ENCODE results near the gene MS4A10. TPM values are rescaled to one million over a fixed set of nuclear protein-coding genes. Genes with fewer than 3 reads are reported as not detected.

Gene MS4A10
- total and polyA plus RNA-seq, 9 of the 15 experiments (the other 6 are each of a cell fraction or from before 2014, with no cell fraction given), result not detected

- TF ChIP-seq, protein P1, sequence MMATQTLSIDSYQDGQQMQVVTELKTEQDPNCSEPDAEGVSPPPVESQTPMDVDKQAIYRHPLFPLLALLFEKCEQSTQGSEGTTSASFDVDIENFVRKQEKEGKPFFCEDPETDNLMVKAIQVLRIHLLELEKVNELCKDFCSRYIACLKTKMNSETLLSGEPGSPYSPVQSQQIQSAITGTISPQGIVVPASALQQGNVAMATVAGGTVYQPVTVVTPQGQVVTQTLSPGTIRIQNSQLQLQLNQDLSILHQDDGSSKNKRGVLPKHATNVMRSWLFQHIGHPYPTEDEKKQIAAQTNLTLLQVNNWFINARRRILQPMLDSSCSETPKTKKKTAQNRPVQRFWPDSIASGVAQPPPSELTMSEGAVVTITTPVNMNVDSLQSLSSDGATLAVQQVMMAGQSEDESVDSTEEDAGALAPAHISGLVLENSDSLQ (IDR thresholded peaks at IDR 0.05), result no peak
- TF ChIP-seq, protein P2, sequence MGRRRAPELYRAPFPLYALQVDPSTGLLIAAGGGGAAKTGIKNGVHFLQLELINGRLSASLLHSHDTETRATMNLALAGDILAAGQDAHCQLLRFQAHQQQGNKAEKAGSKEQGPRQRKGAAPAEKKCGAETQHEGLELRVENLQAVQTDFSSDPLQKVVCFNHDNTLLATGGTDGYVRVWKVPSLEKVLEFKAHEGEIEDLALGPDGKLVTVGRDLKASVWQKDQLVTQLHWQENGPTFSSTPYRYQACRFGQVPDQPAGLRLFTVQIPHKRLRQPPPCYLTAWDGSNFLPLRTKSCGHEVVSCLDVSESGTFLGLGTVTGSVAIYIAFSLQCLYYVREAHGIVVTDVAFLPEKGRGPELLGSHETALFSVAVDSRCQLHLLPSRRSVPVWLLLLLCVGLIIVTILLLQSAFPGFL (CRISPR knock-in tag; IDR thresholded peaks at IDR 0.05), result no peak
- no peak for TF ChIP-seq HIVEP1 (CRISPR knock-in tag; IDR thresholded peaks at IDR 0.05)
- TF ChIP-seq SNRNP70 (optimal IDR thresholded peaks at IDR 0.05; ENCODE audit: low read depth, low read length), result no peak
- TF ChIP-seq ZNF143 (CRISPR knock-in tag; IDR thresholded peaks at IDR 0.05), result no peak
- no peak for TF ChIP-seq FOXA3 (CRISPR knock-in tag; conservative IDR thresholded peaks at IDR 0.05 in 1 of 2, IDR thresholded peaks at IDR 0.05 in 1 of 2)
- TF ChIP-seq ZNF707 (CRISPR knock-in tag; conservative IDR thresholded peaks at IDR 0.05), result no peak
- TF ChIP-seq ERF (CRISPR knock-in tag; IDR thresholded peaks at IDR 0.05), result no peak
- no peak for TF ChIP-seq ZNF436 (CRISPR knock-in tag; IDR thresholded peaks at IDR 0.05)
These were observed 43.7 kb upstream of the MS4A10 start (continued) for GRCh38 chr11:60741421-60741820.

DNA sequence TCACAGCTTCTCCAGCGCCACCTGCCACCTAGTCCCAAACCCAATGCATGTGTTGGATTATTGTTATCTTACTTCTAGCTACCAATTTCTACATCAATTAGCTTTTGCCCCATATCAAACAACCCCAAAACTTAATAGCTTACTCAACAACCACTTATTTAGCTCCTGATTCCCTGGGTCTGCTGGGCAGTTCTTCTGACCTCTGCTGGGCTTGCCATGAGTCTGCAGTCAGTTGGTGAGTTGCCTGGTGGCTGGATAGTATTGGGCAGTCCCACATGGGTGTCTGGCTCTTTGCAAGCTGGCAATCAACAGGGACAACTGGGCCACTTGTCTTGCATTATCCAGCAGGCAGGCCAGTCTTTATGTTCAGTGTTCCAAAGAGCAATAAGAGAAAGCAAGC lies 42.1 kb upstream of the MS4A10 start:
- Histone ChIP-seq H3K4me1 (replicated peaks in 1 of 2; ENCODE audit: control insufficient read depth in 2 of 2, insufficient read depth in 2 of 2, low read length in 2 of 2) (no peaks in the 10 kb centered on the region), H4K20me1 (replicated peaks; ENCODE audit: control insufficient read depth, insufficient read depth, low read length) (no peaks in the 10 kb centered on the region), H3K79me2 (ENCODE audit: control insufficient read depth, insufficient read depth, low read length) (no peaks in the 10 kb centered on the region), H3K9ac (ENCODE audit: insufficient read depth in 1 of 2, low read depth in 2 of 2, low read length in 2 of 2) (no peak overlapping the region), H3K9me1 (ENCODE audit: control insufficient read depth, insufficient read depth, low read length) (no peaks in the 10 kb centered on the region), H3K9me3 (replicated peaks; ENCODE audit: control insufficient read depth, insufficient read depth, low read depth, low read length) (no peaks in the 10 kb centered on the region), H3K4me3 (no peak overlapping the region), H2AFZ (ENCODE audit: low read depth, low read length) (no peak overlapping the region), H3K27me3 (ENCODE audit: control insufficient read depth in 2 of 2, insufficient read depth in 2 of 2, low read length in 2 of 2) (peaks cover 5 to 22% of the 10 kb centered on the region in 2 experiments; a peak in 3 of 5 replicates), H3K27ac (ENCODE audit: extremely low read depth, low read depth, low read length) (no peak overlapping the region), H3K36me3 (ENCODE audit: control insufficient read depth, insufficient read depth, low read length) (no peaks in the 10 kb centered on the region), H3K4me2 (ENCODE audit: insufficient read depth, low read length) (no peak overlapping the region)
- ChIA-PET CTCF (ENCODE audit: low intra/inter-chr PET ratio) (no interaction called here), POLR2A (no interaction called here)
- in situ Hi-C loops (cut with MboI), result no loop called here
- TF ChIP-seq, protein P3, sequence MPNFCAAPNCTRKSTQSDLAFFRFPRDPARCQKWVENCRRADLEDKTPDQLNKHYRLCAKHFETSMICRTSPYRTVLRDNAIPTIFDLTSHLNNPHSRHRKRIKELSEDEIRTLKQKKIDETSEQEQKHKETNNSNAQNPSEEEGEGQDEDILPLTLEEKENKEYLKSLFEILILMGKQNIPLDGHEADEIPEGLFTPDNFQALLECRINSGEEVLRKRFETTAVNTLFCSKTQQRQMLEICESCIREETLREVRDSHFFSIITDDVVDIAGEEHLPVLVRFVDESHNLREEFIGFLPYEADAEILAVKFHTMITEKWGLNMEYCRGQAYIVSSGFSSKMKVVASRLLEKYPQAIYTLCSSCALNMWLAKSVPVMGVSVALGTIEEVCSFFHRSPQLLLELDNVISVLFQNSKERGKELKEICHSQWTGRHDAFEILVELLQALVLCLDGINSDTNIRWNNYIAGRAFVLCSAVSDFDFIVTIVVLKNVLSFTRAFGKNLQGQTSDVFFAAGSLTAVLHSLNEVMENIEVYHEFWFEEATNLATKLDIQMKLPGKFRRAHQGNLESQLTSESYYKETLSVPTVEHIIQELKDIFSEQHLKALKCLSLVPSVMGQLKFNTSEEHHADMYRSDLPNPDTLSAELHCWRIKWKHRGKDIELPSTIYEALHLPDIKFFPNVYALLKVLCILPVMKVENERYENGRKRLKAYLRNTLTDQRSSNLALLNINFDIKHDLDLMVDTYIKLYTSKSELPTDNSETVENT (CRISPR knock-in tag; IDR thresholded peaks at IDR 0.05), result no peak
- TF ChIP-seq XRCC3 (IDR thresholded peaks at IDR 0.05) (no peak), CXXC5 (CRISPR knock-in tag; IDR thresholded peaks at IDR 0.05) (no peak), KHSRP (IDR thresholded peaks at IDR 0.05) (no peak), ETV5 (CRISPR knock-in tag; IDR thresholded peaks at IDR 0.05; ENCODE audit: low read depth) (no peak), HCFC1 (IDR thresholded peaks at IDR 0.05; ENCODE audit: low read depth, low read length) (no peak), RFX5 (IDR thresholded peaks at IDR 0.05; ENCODE audit: low read depth, low read length) (no peak)
- 0% methylated on average over 1 of the region's 1 CpG for WGBS (ENCODE audit: insufficient coverage, low coverage, missing lambda C conversion rate)
- no peak for DNase-seq (ENCODE audit: extremely low read depth in 1 of 4, low spot score in 3 of 4)
- no peak for ATAC-seq
- intact Hi-C loops (cut with micrococcal nuclease), result no loop called here
- no TSS peak for BruUV-seq (replicated peaks)
- FAIRE-seq, result no peak
